Stimulated activated naive B cell treated with anti-CD40 and anti-IgM and Interleukin-4, amounts not matched to agents 10 μg/mL and 1 μg/mL and 100 μg/mL, for 72 hours (primary cell): ENCODE measurements around the gene PLIN3.
"Not testable (repeated sequence)": the region's sequence is repeated elsewhere in the genome, so short reads cannot be mapped to it uniquely, and the experiment has no call there.

Experiments used
- ATAC-seq, 2 donors: fragments of 150-1000 bp; cut with Tn5 transposase; replicated peaks; 2 replicates each; pipeline ENCODE4 v1.10.0; 2021; ENCODE audit warnings: moderate library complexity in 1 of 2
- DNase-seq: peaks from one replicate; pipeline ENCODE4 v3.0.0; 2021
- H3K27ac Mint-ChIP-seq: one replicate; pipeline ENCODE4 v1.8.0; 2022; ENCODE audit warnings: mild to moderate bottlenecking, mixed read lengths
- H3K27me3 Mint-ChIP-seq, 2 donors: one replicate each; pipeline ENCODE4 v1.8.0; 2022; ENCODE audit warnings: mixed read lengths in 2 of 2
- H3K36me3 Mint-ChIP-seq, 2 donors: one replicate each; pipeline ENCODE4 v1.8.0; 2022; ENCODE audit warnings: mixed read lengths in 2 of 2, mild to moderate bottlenecking in 1 of 2
- H3K4me1 Mint-ChIP-seq, 2 donors: one replicate each; pipeline ENCODE4 v1.8.0; 2022; ENCODE audit warnings: mixed read lengths in 2 of 2, mild to moderate bottlenecking in 1 of 2
- H3K4me3 Mint-ChIP-seq, 2 donors: one replicate each; pipeline ENCODE4 v1.8.0; 2022; ENCODE audit warnings: mild to moderate bottlenecking in 2 of 2, mixed read lengths in 2 of 2, moderate library complexity in 1 of 2
- H3K9me3 Mint-ChIP-seq, 2 donors: one replicate each; pipeline ENCODE4 v1.8.0; 2022; ENCODE audit warnings: mixed read lengths in 2 of 2, mild to moderate bottlenecking in 1 of 2

PLIN3 gene

DNA sequence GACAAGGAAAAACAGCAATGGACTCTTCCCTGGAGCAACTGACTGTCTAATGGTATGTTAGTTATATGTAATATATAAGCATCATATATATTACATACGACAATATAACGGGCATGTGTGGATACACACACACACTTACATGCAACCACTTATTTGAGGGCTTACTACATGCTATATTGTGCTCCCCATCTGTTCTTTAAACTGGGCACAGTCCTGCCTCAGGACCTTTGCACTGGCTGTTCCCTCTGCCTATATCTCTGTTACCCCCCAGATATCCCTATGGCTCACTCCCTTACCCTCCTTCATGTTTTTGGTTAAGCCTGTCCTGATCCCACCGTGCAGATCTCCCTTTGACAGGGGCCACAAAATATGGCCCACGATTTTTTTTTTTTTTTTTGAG, 46.2 kb downstream of the PLIN3 start:
- Mint-ChIP-seq H3K27me3 (no peaks in the 10 kb centered on the region), H3K36me3 (peaks cover 39 to 48% of the 10 kb centered on the region in 2 donors), H3K4me3 (no peak overlapping the region), H3K27ac (no peak overlapping the region), H3K9me3 (peaks cover 0 to 2% of the 10 kb centered on the region in 2 donors), H3K4me1 (peaks cover 9 to 24% of the 10 kb centered on the region in 2 donors)
- ATAC-seq: no peak
- no peak for DNase-seq

DNA sequence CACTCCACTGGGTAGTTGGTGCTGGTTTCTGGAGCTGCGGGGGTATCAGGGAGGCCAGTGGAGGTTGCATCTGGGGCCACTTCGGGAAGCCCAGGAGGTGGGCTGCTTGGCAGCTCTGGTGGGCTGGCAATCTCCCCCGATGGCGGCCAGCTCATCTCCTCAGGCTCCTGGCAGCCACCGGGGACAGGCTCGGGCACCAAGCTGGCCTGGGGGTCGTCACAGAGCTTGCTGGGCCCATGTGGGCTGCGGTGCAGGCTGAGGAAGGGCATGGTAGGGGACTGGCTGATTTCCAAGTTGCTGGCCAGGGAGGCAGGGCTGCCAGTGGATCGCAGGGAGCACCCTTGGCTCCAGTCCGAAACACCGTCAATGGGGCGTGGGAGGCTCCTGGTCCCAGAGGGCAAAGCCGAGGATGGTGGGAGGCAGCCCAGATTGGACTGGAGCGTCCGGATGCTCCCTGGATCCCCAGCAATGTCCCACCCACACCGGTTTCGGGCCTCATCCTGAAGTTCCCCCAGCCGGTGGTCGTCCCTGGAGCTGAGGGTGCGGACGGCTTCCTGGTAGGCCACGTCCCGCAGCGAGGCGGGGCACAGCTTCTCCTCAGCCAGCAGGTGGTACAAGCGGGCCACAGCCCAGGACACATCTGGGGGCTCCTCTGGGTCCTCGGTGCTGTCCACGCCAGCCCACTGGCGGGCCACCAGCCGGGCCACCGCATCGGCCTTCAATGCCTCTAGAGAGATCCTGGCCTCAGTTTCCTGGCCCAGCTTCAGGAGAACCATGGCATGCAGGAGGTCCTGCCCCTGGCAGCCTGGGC, 49.8 kb downstream of the PLIN3 start:
- Mint-ChIP-seq H3K9me3 (peaks cover 5 to 7% of the 10 kb centered on the region in 2 donors), H3K4me1 (peaks cover 16 to 39% of the 10 kb centered on the region in 2 donors), H3K36me3 (peaks cover 42 to 50% of the 10 kb centered on the region in 2 donors), H3K4me3 (no peak overlapping the region), H3K27me3 (no peaks in the 10 kb centered on the region), H3K27ac (no peak overlapping the region)
- ATAC-seq (no peak), DNase-seq (no peak)

DNA sequence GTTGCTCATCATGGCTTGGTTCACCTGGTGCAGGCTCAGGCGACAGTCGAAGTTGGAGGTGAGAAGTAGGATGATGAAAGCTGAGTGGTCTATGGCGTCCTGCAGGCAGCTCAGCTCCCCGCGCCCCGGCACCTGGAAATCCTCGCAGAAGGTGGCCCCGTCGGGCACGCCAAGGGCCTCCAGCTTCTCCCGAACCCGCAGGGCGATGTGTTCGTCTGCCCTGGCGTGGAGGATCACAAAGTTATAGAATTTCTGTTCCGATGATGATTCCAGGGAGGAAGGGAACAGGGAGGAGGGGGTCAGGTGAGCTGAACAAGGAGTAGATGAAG, 50.6 kb downstream of the PLIN3 start:
- peak overlapping the region; percentile 25 for H3K27ac Mint-ChIP-seq

DNA sequence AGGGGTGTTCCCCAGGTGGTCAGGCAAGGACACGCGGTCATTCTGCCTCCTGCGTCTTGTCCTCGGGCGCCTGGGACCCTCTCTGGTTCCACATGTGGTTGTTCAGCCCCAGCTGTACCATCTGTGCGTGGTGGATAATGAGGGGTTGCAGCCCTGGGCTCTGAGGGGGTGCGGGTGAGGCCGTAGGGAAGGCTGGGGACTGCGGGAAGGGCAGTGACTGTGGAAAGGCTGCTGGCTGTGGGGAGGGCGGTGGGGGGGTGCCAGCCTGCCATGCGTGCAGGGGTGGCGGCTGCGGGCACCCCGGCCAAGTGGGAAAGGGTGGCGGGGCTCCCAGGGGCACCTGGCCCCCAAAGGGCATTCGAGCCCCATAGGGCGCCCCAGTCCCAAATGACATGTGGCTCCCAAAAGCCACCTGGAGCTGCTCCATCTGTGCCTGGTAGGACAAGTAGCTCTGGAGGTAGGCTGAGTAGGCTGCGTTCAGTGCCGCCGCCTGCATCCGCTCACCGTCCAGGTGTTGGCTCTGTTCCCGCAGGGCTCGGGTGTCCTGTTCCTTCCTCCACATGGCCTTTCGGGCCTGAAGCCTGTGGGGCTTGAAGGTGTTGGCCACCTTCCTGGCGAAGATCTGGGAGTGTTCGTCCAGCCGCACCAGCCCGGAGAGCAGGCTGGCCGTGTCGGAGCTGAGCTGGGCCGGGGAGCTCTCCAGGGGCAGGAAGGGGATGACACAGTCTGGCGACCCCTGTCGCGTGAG, 51.1 kb downstream of the PLIN3 start:
- ATAC-seq: no peak
- Mint-ChIP-seq H3K9me3 (peaks cover 5% of the 10 kb centered on the region in 2 donors), H3K4me3 (no peak overlapping the region), H3K36me3 (peaks cover 35 to 43% of the 10 kb centered on the region in 2 donors), H3K4me1 (peaks cover 20 to 42% of the 10 kb centered on the region in 2 donors), H3K27ac (peak overlapping the region; percentile 82), H3K27me3 (no peaks in the 10 kb centered on the region)
- DNase-seq: no peak

More for the DNA sequence above, 50.6 kb downstream of the PLIN3 start:
- H3K27me3 Mint-ChIP-seq: no peaks in the 10 kb centered on the region
- peaks cover 5 to 7% of the 10 kb centered on the region in 2 donors for H3K9me3 Mint-ChIP-seq
- H3K4me3 Mint-ChIP-seq: no peak overlapping the region
- H3K36me3 Mint-ChIP-seq: peaks cover 37 to 46% of the 10 kb centered on the region in 2 donors
- DNase-seq (no peak), ATAC-seq (no peak)
- H3K4me1 Mint-ChIP-seq: peaks cover 16 to 37% of the 10 kb centered on the region in 2 donors

DNA sequence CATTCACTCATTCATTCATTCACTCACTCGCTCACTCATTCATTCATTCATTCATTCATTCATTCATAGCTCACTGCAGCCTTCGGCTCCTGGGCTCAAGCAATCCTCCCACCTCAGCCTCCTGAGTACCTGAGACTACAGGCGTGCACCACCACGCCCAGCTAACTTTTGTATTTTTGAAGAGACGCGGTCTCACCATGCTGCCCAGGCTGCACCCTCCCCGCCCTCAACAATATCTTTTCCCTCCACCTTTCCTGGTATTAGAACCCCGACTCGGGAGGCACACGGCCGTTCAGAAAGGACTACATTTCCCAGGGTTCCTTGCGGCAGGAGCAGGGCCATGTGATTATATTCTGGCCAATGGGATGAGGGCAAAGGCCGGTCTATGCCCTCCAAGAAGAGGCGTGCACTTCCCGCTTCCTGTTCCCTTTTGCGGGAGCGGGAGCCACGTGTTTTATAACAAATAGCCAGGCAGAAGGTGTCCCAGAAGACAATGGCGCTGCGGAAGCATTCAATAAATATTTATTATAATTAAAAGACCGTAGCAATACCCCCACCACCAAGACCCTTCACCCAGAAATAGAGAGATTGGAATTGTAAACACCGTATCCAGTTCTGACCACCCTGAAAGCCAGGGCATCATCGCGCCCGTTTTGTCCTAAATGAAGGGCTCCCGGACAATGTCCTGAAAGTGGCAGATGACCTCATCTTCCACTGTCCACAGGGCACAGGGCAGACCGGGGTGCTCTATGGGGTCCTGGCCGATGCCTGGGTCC, 51.9 kb downstream of the PLIN3 start:
- peak; percentile 72 for DNase-seq
- H3K4me1 Mint-ChIP-seq: peaks cover 23 to 49% of the 10 kb centered on the region in 2 donors
- peaks cover 32 to 41% of the 10 kb centered on the region in 2 donors for H3K36me3 Mint-ChIP-seq
- H3K27ac Mint-ChIP-seq: peak overlapping the region; percentile 86
- peak overlapping the region; percentile 83 to 84 for H3K4me3 Mint-ChIP-seq
- peaks cover 5% of the 10 kb centered on the region in 2 donors for H3K9me3 Mint-ChIP-seq
- peak; percentile 87 to 90 for ATAC-seq
- H3K27me3 Mint-ChIP-seq: no peaks in the 10 kb centered on the region

DNA sequence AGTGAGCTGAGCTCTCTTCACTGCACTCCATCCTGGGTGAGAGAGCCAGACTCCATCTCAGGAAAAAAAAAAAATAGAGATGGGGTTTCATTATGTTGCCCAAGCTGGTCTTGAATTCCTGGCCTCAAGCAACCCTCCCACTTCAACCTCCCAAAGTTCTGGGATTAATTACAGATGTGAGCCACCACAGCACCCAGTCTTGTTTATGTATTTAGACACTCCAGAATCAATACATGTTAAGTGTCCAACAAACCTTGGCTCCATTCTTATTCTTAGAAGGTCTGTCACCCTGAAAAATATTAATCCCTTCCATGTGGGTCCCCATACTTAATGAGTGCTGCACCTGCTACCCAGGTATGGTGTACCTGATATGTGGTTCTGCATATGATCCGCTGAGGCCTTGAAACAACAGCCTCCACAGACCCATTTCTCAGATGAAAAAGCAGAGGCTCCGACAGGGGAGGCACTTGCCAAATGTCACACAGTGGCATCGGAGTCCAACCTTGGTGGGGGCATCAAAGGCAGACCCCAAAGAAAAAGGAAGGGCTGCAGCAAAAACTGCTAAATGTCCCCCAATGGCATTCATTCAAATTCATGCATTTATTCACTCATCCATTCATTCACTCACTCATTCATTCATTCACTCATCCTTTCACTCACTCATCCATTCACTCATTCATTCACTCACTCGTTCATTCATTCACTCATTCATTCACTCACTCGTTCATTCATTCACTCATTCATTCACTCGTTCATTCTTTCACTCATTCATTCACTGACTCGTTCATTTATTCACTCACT, 52.6 kb downstream of the PLIN3 start:
- peaks cover 23 to 53% of the 10 kb centered on the region in 2 donors for H3K4me1 Mint-ChIP-seq
- no peaks in the 10 kb centered on the region for H3K27me3 Mint-ChIP-seq
- ATAC-seq (no peak), DNase-seq (no peak)
- H3K9me3 Mint-ChIP-seq: peaks cover 5% of the 10 kb centered on the region in 2 donors
- H3K4me3 Mint-ChIP-seq: peak overlapping the region; percentile 83 to 84
- H3K36me3 Mint-ChIP-seq: peaks cover 32 to 39% of the 10 kb centered on the region in 2 donors
- peak overlapping the region; percentile 86 for H3K27ac Mint-ChIP-seq

DNA sequence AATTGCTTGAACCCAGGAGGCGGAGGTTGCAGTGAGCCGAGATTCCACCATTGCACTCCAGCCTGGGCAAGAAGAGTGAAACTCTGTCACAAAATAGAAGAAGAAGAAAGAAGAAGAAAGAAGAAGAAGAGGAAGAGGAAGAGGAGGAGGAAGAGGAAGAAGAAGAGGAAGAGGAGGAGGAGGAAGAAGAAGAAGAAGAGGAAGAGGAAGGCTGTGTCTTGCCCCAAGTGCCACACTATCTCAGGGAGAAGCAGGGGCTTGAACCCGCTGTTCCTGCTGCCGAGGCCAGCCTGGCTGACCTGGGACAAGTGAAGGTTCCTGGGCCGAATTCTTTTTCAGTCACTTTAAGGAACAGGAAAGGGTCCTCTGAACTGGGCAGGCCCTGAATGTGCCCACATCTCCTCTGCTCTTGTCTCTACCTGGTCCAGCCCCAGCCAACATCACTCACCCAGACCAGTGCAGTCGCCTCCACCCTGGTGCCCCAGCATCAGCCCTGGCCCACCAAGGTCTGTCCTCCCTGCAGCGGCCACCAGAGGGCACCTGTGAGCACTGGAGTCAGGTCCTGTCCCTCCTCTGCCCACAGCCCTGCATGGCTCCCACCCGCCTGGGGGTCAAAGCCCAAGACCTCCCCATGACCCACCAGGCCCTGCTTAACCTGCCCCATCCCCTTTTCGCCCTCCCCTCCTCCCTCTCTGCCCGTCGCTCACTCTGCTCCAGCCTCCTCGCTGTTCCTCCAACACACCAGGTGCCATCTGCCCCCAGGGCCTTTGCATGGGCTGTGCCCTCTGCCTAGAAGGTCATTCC, 55.9 kb downstream of the PLIN3 start:
- peaks cover 5% of the 10 kb centered on the region in 2 donors for H3K9me3 Mint-ChIP-seq
- peak; percentile 77 for DNase-seq
- H3K27me3 Mint-ChIP-seq: no peaks in the 10 kb centered on the region
- peak; percentile 80 for ATAC-seq
- peak overlapping the region in 1 of 2 donors; percentile 25 for H3K4me3 Mint-ChIP-seq
- peak overlapping the region; percentile 82 for H3K27ac Mint-ChIP-seq
- H3K36me3 Mint-ChIP-seq: peaks cover 13 to 16% of the 10 kb centered on the region in 2 donors
- peaks cover 23 to 54% of the 10 kb centered on the region in 2 donors for H3K4me1 Mint-ChIP-seq

DNA sequence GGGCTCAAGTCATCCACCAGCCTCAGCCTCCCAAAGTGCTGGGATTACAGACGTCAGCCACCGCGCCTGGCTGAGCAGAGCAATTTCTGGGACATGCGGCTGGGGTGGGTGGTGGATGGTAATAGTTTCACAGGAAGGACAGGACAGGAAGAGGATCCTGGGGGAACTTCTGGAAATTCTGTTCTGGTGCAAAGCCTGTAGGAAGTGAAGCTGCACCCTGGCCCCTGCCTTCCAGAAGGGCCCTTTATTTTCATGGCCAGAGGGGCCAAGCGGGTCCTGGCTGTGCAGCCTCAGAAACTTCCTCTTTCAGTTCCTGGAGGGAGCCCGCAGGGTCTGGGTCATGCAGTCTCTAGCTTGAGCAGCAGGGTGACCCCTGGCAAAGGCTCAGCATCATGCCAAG, 60.3 kb downstream of the PLIN3 start:
- Mint-ChIP-seq H3K27ac (no peak overlapping the region), H3K27me3 (no peaks in the 10 kb centered on the region), H3K4me1 (peaks cover 14 to 41% of the 10 kb centered on the region in 2 donors), H3K9me3 (no peaks in the 10 kb centered on the region), H3K36me3 (no peaks in the 10 kb centered on the region), H3K4me3 (no peak overlapping the region)
- DNase-seq (no peak), ATAC-seq (peak; percentile 33 to 50)

DNA sequence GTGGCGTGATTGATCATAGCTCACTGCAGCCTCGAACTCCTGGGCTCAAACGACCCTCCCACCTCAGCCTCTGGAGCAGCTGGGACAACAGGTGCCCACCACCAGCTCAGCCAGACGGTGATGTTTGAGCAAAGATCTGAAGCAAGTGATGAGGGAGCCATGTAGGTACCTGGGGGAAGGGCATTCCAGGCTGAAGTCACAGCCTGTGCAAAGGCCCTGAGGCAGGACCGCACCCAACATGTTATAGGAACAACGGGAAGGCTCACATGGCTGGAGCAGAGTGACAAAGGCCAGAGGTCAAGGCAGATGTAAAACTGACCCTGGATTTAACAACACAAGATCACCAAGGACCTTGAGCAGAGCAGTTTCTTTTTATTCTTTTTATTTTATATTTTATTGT, 61.1 kb downstream of the PLIN3 start:
- no peak for DNase-seq
- Mint-ChIP-seq H3K27me3 (no peaks in the 10 kb centered on the region), H3K4me1 (peaks cover 8 to 33% of the 10 kb centered on the region in 2 donors), H3K27ac (no peak overlapping the region), H3K9me3 (no peaks in the 10 kb centered on the region), H3K4me3 (no peak overlapping the region), H3K36me3 (no peaks in the 10 kb centered on the region)
- ATAC-seq: no peak

DNA sequence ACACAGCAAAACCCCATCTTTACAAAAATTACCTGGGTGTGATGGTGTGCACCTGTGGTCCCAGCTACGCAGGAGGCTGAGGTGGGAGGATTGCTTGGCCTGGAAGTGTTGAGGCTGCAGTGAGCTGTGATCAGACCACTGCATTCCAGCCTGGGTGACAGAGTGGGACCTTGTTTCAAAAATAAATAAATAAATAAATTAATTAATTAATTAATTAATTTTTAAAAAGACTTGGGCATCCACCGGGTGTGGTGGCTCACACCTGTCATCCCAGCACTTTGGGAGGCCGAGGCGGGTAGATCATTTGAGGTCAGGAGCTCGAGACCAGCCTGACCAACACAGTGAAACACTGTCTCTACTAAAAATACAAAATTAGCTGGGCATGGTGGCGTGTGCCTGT, 62.3 kb downstream of the PLIN3 start:
- not testable (repeated sequence) for H3K36me3 Mint-ChIP-seq, H3K27ac Mint-ChIP-seq, ATAC-seq, DNase-seq, H3K9me3 Mint-ChIP-seq, H3K4me3 Mint-ChIP-seq, H3K27me3 Mint-ChIP-seq
- H3K4me1 Mint-ChIP-seq: peaks cover 3 to 25% of the 10 kb centered on the region in 2 donors

DNA sequence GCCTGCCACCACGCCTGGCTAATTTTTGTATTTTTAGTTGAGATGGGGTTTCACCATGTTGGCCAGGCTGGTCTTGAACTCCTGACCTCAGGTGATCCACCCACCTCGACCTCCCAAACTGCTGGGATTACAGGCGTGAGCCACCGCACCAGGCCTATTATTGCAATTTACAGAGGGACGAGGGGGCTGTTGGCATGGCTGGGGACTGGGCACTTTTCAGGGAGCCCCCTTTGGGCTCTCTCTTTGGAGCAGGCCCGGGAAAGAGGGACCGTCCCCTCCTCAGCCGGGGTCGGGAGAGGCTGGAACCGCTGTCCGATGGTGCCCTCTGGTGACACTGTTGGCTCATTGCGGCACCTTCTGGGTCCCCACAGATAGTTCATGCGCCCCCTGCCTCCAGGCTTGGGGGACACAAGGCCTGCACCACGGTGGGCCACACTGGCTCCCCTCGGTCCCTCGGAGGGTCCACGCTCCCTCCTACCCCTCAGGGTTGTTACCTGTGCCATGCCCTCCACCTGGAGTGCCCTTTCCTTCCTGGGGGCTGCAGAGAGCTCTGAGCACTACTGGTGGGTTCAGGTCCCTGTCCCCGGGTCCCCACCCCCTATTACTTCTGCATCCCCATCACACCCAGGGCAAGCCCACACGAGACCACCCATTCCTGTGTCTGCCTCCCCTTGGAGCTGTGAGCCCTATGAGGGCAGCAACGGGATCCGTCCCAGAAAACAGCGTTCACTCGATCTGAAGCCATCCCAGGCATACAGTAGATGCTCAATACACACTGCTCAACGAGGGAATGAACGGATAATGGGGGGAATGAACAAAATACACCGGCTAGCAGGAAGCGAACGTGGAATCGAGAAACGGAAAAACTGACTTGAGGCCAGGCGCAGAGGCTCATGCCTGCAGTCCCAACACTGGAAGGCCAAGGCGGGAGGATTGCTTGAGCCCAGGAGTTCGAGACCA, 63.5 kb downstream of the PLIN3 start:
- H3K9me3 Mint-ChIP-seq: no peaks in the 10 kb centered on the region
- H3K27me3 Mint-ChIP-seq: no peaks in the 10 kb centered on the region
- peaks cover 0 to 16% of the 10 kb centered on the region in 2 donors for H3K4me1 Mint-ChIP-seq
- no peak overlapping the region for H3K27ac Mint-ChIP-seq
- DNase-seq (peak; percentile 47), ATAC-seq (peak; percentile 82 to 86)
- H3K4me3 Mint-ChIP-seq: peak overlapping the region in 1 of 2 donors; percentile 57
- peaks cover 2 to 4% of the 10 kb centered on the region in 2 donors for H3K36me3 Mint-ChIP-seq

DNA sequence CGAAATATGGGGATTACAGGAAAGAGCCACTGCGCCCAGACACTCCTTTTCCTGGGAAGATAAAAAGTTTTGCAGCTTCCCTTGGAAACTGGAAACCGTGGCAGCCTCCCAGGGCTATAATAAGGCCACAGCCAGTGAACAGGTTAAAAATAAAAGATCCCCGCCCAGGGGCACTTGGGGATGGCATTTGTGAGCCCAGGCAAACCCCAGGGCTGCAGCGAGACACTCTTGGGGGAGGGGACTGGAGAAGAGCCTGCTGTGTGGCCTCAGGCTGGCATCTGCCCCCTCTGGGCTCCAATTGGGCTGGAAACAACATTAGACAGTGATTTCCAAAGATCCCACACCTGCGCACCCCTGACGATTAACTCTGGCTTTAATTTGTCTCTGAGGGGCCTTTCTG, 64.8 kb downstream of the PLIN3 start:
- Mint-ChIP-seq H3K27me3 (no peaks in the 10 kb centered on the region), H3K9me3 (no peaks in the 10 kb centered on the region), H3K4me1 (peaks cover 0 to 16% of the 10 kb centered on the region in 2 donors), H3K4me3 (no peak overlapping the region), H3K27ac (no peak overlapping the region), H3K36me3 (peaks cover 7 to 10% of the 10 kb centered on the region in 2 donors)
- ATAC-seq: no peak
- no peak for DNase-seq
